HepG2 (cell line): ENCODE results near the gene PRR35. TPM values are rescaled to one million over a fixed set of nuclear protein-coding genes. Genes with fewer than 3 reads are reported as not detected.

ENCODE experiments used
- AFF4 ChIP-seq: sonication (generic); formaldehyde crosslinking; IDR thresholded peaks from 2 replicates; pipeline ENCODE4 v1.4.0; 2020; ENCODE audit warnings: missing genetic modification reagents
- CBX2 ChIP-seq, 2 experiments: fragments of 200-600 bp in 1 of 2; sonication (generic); formaldehyde crosslinking in 1 of 2; IDR thresholded peaks; 2 replicates each; pipeline versions ENCODE4 v1.7.0 to v1.8.1; 2018 to 2022; ENCODE audit warnings: low read depth in 2 of 2, low read length in 1 of 2, mild to moderate bottlenecking in 1 of 2, missing genetic modification reagents in 1 of 2
- CERS6 ChIP-seq: sonication (generic); formaldehyde crosslinking; IDR thresholded peaks from 2 replicates; pipeline ENCODE4 v1.5.0; 2020; ENCODE audit warnings: missing genetic modification reagents
- FOXM1 ChIP-seq: sonication (generic); formaldehyde crosslinking; IDR thresholded peaks from 2 replicates; pipeline ENCODE4 v1.5.0; 2020; ENCODE audit warnings: missing genetic modification reagents
- GLI4 ChIP-seq: sonication (generic); formaldehyde crosslinking; IDR thresholded peaks from 2 replicates; pipeline ENCODE4 v1.5.1; 2020; ENCODE audit warnings: missing genetic modification reagents, mild to moderate bottlenecking, moderate library complexity, borderline replicate concordance
- HDAC1 ChIP-seq: sonication (generic); formaldehyde crosslinking; IDR thresholded peaks from 2 replicates; pipeline ENCODE4 v1.5.1; 2020; ENCODE audit warnings: mild to moderate bottlenecking, missing genetic modification reagents
- HES4 ChIP-seq: sonication (generic); formaldehyde crosslinking; IDR thresholded peaks from 2 replicates; pipeline ENCODE4 v1.9.0; 2021; ENCODE audit warnings: mild to moderate bottlenecking, missing genetic modification reagents, borderline replicate concordance
- JUNB ChIP-seq: sonication (generic); formaldehyde crosslinking; IDR thresholded peaks from 2 replicates; pipeline ENCODE4 v1.8.0; 2022; ENCODE audit warnings: missing genetic modification reagents, mild to moderate bottlenecking, borderline replicate concordance
- MAFK ChIP-seq, 2 experiments: IDR thresholded peaks in 1 of 2; conservative IDR thresholded peaks in 1 of 2; 2 replicates each; pipeline ENCODE4 v1.6.1; 2011; ENCODE audit warnings: improper control_type of control experiment in 2 of 2, low read length in 2 of 2
- MAX ChIP-seq: IDR thresholded peaks from 2 replicates; pipeline ENCODE4 v1.6.1; 2012; ENCODE audit warnings: inconsistent platforms
- PHF21A ChIP-seq: sonication (generic); formaldehyde crosslinking; IDR thresholded peaks from 2 replicates; pipeline ENCODE4 v1.5.0; 2020; ENCODE audit warnings: mild to moderate bottlenecking, missing genetic modification reagents
- RARA ChIP-seq: IDR thresholded peaks from 2 replicates; pipeline ENCODE4 v1.6.1; 2016; ENCODE audit warnings: missing genetic modification reagents, missing compliant biosample characterization
- RORA ChIP-seq: sonication (generic); formaldehyde crosslinking; IDR thresholded peaks from 2 replicates; pipeline ENCODE4 v1.5.0; 2020; ENCODE audit warnings: mild to moderate bottlenecking, missing genetic modification reagents, moderate library complexity
- SATB2 ChIP-seq: sonication (generic); formaldehyde crosslinking; IDR thresholded peaks from 2 replicates; pipeline ENCODE4 v1.5.0; 2020; ENCODE audit warnings: missing genetic modification reagents
- TARDBP ChIP-seq: sonication (generic); formaldehyde crosslinking; IDR thresholded peaks from 2 replicates; pipeline ENCODE4 v1.8.0; 2022; ENCODE audit warnings: mild to moderate bottlenecking, missing genetic modification reagents
- TCF7L2 ChIP-seq: IDR thresholded peaks from 2 replicates; pipeline ENCODE4 v1.6.1; 2011; ENCODE audit warnings: mild to moderate bottlenecking, low read depth, low read length, moderate library complexity
- ZBTB14 ChIP-seq: sonication (generic); formaldehyde crosslinking; IDR thresholded peaks from 2 replicates; pipeline ENCODE4 v1.4.0; 2020; ENCODE audit warnings: missing genetic modification reagents
- ZNF205 ChIP-seq: IDR thresholded peaks from 2 replicates; pipeline ENCODE4 v1.6.1; 2018; ENCODE audit warnings: missing biosample characterization, missing genetic modification reagents
- ZNF207 ChIP-seq: fragments of 450-650 bp; IDR thresholded peaks from 2 replicates; pipeline ENCODE4 v1.6.1; 2016; ENCODE audit warnings: antibody characterized with exemption, borderline replicate concordance
- ZNF34 ChIP-seq: sonication (generic); formaldehyde crosslinking; IDR thresholded peaks from 2 replicates; pipeline ENCODE4 v1.4.0; 2020; ENCODE audit warnings: mild to moderate bottlenecking, missing genetic modification reagents, borderline replicate concordance
- ZNF354B ChIP-seq: sonication (generic); formaldehyde crosslinking; IDR thresholded peaks from 2 replicates; pipeline ENCODE4 v1.8.0; 2022; ENCODE audit warnings: mild to moderate bottlenecking, missing genetic modification reagents
- ZNF543 ChIP-seq: sonication (generic); formaldehyde crosslinking; IDR thresholded peaks from 2 replicates; pipeline ENCODE4 v1.4.0; 2020; ENCODE audit warnings: mild to moderate bottlenecking, missing genetic modification reagents
- ZNF788 ChIP-seq: sonication (generic); formaldehyde crosslinking; IDR thresholded peaks from 2 replicates; pipeline ENCODE4 v1.5.0; 2020; ENCODE audit warnings: mild to moderate bottlenecking, missing genetic modification reagents, borderline replicate concordance
- ZSCAN9 ChIP-seq: IDR thresholded peaks from 2 replicates; pipeline ENCODE4 v1.6.1; 2016; ENCODE audit warnings: borderline replicate concordance
- polyA plus RNA-seq, 8 experiments: library from polyadenylated mRNA; depleted of rRNA in 3 of 8; stranded (reverse) in 7 of 8; unstranded in 1 of 8; fragments of >200 nt; fragmentation: Illumina TruSeq in 4 of 8; extraction: Trizol in 4 of 8; gene quantifications; 2 replicates each; pipeline versions ENCODE4 v1.2.1 to v1.2.3, GENCODE V29; 2011 to 2016; ENCODE audit warnings: low read depth in 4 of 8, missing spikeins in 1 of 8, mixed read lengths in 1 of 8; ENCODE audit not compliant: insufficient read depth in 1 of 8
- total RNA-seq, 5 experiments: library from RNA; depleted of rRNA; stranded (reverse); fragments of >200 nt; fragmentation: Illumina TruSeq; extraction: Trizol; gene quantifications; 2 replicates each; pipeline ENCODE4 v1.2.3, GENCODE V29; 2016; ENCODE audit warnings: low read depth in 1 of 5

Gene PRR35
- total and polyA plus RNA-seq, 2 of the 13 experiments (the other 11 are each of a cell fraction or from before 2014, with no cell fraction given) = 0.07 to 0.16 TPM

- no peak for TF ChIP-seq AFF4 (CRISPR knock-in tag)
- TF ChIP-seq ZNF543 (CRISPR knock-in tag) = peak; percentile 23; the same call in 1 of the 2 replicates
- peak; percentile 41; the same call in 1 of the 2 replicates for TF ChIP-seq RARA
- TF ChIP-seq CERS6 (CRISPR knock-in tag) = no peak
- no peak for TF ChIP-seq FOXM1 (CRISPR knock-in tag)
- no peak for TF ChIP-seq TARDBP
- TF ChIP-seq MAFK (conservative IDR thresholded peaks at IDR 0.05 in 1 of 2, IDR thresholded peaks at IDR 0.05 in 1 of 2; ENCODE audit: low read length in 2 of 2) = no peak
- no peak for TF ChIP-seq CBX2 (IDR thresholded peaks at IDR 0.05; ENCODE audit: low read depth, low read length)
- no peak for TF ChIP-seq CBX2 (CRISPR knock-in tag; IDR thresholded peaks at IDR 0.05; ENCODE audit: low read depth)
- TF ChIP-seq HES4 (CRISPR knock-in tag) = no peak
- TF ChIP-seq ZNF788 (CRISPR knock-in tag) = no peak; the same call in 1 of the 2 replicates
- TF ChIP-seq RORA (CRISPR knock-in tag) = no peak
- no peak for TF ChIP-seq JUNB (CRISPR knock-in tag)
- TF ChIP-seq ZNF207 = no peak
- 0 out of 2 replicates have a peak, but pooled peaks have one; percentile 23 for TF ChIP-seq GLI4 (CRISPR knock-in tag)
- TF ChIP-seq SATB2 = no peak
- TF ChIP-seq TCF7L2 = no peak
- TF ChIP-seq ZSCAN9 (CRISPR knock-in tag) = no peak; the same call in 1 of the 2 replicates
- no peak for TF ChIP-seq ZBTB14 (CRISPR knock-in tag)
- peak; percentile 84 for TF ChIP-seq PHF21A (CRISPR knock-in tag)
- no peak for TF ChIP-seq ZNF354B (CRISPR knock-in tag)
- no peak for TF ChIP-seq ZNF34 (CRISPR knock-in tag)
- TF ChIP-seq HDAC1 (CRISPR knock-in tag) = peak; percentile 77
- no peak for TF ChIP-seq MAX
- TF ChIP-seq ZNF205 (CRISPR knock-in tag) = no peak
Observed at GRCh38 chr16:533391-534123, 26.6 kb upstream of the PRR35 start (continued).
